HG03060 (cell line): ENCODE data around the gene MCF2L2.
"Not testable (repeated sequence)": the region's sequence is repeated elsewhere in the genome, so short reads cannot be mapped to it uniquely, and the experiment has no call there.

Source experiments
- ATAC-seq: cut with Tn5 transposase; IDR thresholded peaks from one replicate; pipeline ENCODE4 v1.9.1; 2021; ENCODE audit warnings: low read depth, moderate number of reproducible peaks; ENCODE audit not compliant: unreplicated experiment

Gene MCF2L2

DNA sequence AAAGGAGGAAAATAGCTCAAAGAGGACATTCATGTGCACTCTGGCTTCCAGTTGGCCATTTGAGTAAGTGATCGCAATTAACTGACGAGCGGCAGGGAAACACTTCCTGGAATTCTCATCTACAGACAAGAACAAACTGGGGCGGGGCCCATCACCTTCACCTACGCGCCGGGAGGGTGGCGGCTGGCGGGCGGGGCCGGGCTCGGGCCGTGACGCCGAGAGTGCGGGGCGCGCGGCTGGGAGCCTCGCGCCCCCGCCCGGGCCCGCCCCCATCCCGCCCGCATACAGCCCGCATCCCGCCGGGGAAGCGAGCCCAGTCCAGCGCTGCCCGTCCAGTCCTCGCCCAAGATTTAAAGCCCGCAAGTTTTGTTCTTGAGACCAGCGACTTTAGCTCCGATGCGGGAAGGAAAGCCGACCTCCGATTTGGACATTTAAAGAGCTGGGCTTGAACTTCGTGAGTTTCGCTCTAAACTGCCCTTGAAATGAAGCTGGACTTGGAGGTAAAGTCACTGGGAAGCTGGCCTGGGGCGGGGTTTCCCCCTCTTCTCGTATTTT lies 175.4 kb downstream of the MCF2L2 start, which contains the start of gene B3GNT5:
Gene B3GNT5 (plus strand): TSS at position 281 of the 555 bp plus-strand sequence. CDS start 16,546 bp downstream, outside the sequence.
- no peak for ATAC-seq

- no peak for ATAC-seq
Observed at GRCh38 chr3:183252118-183252782, 176.2 kb downstream of the MCF2L2 start.

- no peak for ATAC-seq
Observed at GRCh38 chr3:183249006-183249718, 179.3 kb downstream of the MCF2L2 start.

GRCh38 chr3:183247011-183247589 lies 181.3 kb downstream of the MCF2L2 start:
- ATAC-seq, result no peak

DNA sequence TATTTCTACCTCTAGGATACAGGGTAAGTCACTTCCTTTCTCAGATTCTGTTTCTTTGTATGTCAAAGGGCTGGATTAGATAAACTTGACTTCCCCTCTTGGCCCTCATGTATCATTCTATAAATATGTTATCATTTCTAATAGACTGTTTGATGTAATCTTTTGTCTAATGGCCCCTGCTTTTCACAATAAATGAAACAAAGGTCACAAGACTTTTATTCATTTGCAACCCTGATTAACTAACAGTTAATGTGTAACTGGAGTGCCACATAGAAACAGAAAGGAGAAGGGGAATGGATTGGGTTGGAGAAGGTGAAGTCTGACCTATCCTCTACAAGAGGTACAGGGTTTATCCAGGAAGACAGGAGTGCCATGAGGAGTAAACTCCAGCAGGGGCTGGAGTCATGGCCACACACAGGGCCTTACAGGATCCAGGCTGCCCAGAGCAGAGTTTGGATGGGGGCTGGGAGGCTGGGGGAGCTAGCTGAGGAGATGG lies 183.4 kb downstream of the MCF2L2 start:
- ATAC-seq, result no peak

GRCh38 chr3:183244219-183244618 lies 184.2 kb downstream of the MCF2L2 start:
- ATAC-seq, result no peak

DNA sequence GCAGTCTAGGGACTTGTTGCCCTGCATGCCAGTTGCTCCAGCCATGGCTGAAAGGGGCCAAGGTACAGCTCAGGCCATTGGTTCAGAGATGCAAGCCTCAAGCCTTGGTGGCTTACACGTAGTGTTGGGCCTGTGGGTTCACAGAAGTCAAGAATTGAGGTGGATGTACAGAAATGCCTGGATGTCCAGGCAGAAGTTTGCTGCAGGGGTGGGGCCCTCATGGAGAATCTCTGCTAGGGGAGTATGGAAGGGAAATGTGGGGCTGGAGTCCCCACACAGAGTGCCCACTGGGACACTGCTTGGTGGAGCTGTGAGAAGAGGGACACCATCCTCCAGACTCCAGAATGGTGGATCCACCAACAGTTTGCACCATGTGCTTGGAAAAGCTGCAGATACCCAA lies 186.0 kb downstream of the MCF2L2 start:
- no peak for ATAC-seq

DNA sequence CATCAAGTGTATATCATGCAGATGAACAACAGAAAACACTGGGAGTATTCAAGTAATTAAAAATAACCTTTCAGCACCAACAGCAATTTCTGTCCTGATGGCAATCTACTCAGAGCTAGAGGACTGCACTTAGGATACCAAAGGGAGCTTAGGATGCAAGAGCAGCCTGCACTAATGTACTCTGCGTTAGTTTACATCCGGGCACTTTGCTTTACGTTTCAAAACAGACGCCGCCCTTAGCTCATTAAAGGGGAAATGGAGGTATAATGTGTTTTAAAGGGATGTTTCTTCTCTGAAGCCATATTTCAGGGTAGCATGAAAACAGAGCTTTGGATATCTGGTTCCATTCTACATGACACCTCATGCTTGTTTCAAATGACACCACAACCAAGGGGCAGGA lies 189.4 kb downstream of the MCF2L2 start:
- no peak for ATAC-seq

GRCh38 chr3:183233966-183234365 lies 194.5 kb downstream of the MCF2L2 start:
- no peak for ATAC-seq

- no peak for ATAC-seq
Observed at GRCh38 chr3:183230826-183231225, 197.6 kb downstream of the MCF2L2 start.

DNA sequence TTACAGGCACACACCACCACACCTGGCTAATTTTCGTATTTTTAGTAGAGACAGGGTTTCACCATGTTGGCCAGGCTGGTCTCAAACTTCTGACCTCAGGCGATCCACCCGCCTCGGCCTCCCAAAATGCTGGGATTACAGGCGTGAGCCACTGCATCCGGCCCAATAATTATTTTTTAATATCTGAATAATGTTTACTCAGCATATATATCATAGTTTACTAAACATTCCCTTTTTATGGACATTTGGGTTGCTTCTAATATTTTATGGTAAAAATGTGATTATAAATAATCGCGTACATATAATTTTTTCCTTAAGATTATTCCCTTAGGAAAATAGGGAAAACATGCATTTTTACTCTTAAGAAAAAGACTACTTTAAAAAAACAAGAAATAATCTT lies 198.2 kb downstream of the MCF2L2 start:
- not testable (repeated sequence) for ATAC-seq

GRCh38 chr3:183229178-183229577 lies 199.2 kb downstream of the MCF2L2 start:
- ATAC-seq, result no peak

DNA sequence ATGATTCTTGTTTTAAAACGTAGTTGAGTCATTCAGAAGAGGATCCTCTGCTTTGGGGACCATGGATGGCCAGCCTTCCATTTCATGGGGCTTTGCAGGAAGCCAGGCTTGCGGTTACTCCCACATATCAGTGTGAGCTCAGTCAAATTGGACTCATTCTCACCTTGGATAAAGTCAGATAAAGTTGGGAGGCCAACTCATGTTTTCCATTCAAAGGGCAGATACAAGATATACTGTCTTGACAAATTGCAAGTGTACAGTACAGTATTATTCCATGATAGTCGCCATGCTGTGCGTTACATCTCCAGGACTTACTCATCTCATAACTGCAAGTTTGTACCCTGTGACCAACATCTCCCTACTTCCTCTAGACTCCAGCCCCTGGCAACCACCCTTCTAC lies 200.8 kb downstream of the MCF2L2 start:
- ATAC-seq, result no peak

GRCh38 chr3:183226333-183226890 lies 202.0 kb downstream of the MCF2L2 start:
- ATAC-seq, result no peak

DNA sequence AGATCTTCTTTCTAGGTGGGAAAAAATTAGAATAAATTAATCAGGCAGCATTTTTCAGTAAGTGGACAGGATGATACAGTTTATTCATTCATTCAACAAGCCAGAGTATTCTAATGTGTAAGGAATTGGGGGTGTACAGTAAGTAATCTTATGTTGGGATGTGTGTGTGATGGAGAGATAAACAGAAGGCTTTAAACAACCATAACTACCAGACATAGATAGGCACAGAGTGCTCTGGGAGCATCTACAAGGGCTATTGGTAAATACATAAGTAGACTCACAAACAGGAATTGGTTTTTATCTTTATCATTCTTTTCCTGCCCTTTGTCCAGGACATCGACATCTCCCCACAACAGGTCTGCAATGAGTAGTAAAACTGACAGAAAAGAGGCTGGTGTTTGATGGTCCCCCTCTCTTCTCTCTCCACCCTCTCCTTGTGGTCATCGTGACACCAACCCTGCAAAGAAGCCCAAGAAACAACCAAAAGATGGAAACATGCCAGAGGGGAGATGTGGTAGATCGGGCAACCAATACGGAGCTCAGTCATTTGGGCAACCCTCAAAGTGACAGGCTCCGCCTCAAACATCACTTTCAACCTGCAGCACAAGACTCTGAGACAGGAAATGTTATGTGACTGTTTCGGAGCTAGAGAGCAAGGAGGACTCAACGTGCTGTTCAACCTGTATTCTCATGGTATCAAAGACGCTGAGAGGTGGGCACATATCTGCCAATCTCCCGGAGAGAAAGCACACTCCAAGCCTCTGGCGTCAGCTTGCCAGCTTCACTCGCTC lies 204.0 kb downstream of the MCF2L2 start:
- ATAC-seq, result no peak

DNA sequence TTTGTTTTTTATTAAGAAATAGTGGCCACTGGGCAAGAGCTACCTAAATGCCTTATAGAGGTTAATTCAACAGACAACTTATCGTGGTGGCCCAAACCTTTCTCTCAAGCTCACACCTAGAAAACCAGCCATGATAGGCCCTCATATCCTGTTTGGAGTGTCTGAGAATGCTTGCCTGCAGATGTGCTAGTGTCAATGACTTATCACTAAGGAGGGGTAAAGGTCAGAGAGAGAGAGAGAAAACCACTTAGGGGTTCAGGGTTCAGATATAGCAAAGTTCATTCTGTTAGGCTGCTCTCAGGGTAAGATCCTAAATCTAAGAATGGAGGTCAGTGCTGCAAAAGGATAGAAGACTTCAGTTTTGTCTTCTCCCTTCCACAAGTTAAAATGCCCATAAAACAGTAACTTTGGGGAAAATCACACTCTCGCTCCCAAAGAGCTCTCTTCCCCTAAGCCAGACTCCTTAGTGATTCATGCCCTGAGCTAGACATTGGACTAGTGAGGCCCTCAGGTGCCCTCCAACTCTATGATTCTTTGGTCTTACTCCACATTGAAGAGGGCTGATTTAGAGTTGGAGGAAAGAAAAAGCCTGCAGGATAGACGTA lies 205.7 kb downstream of the MCF2L2 start:
- ATAC-seq, result no peak

DNA sequence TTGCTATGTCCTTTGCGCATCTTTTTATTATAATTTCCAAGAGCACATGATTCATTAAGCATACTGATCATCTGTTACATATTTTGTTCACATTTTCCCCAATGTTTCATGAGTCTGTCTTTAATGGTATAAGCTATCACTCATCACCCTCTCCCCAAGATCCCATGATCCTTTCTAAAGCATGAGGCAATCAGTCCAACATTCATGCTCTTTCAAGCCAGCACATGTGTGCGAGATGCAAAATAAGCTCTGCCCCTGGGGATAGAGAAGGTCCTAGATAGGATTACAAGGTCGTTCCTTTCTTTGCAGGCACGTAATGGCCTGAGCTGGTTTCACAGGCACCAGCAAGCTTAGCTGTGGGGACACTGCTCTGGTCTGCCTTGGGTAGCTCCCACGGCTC lies 207.6 kb downstream of the MCF2L2 start:
- no peak for ATAC-seq

GRCh38 chr3:183218826-183219225 lies 209.6 kb downstream of the MCF2L2 start:
- no peak for ATAC-seq

DNA sequence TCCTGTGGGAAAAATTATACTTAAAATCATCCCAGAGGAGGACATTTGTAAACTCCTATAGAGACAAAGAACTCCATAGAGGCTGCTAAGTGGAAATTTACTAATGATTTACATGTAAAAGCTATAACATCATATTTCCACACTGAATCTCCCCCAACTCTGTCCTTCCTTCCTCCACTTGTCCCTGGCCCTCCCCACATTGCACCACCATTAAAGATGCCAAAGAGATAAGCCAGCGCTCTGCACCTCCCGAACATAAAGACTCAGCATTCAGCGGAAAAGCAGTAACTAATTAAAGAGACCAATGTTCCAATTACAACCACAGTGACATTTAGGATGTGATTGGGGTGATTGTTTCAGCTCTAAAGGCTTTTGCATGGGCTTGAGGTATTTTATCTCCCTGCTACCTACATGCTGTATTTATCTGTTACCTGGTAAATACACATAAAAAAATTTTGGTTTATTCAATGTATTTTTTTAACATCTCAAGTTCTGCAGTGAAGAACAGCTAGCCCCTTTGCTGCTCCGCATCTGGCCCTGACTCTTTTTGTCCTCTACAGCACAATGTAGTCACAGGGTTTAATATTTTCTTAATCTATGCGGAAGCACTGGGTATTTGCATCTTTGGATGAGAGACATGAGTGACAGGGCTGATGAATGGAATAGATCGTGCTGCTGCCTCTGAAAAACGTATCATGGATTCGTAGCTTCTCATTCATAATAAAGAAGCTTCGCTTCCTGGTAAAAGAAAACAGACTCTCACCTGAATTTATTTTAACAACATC lies 210.7 kb downstream of the MCF2L2 start:
- no peak for ATAC-seq
